Endothelial cell of umbilical vein (primary cell): ENCODE measurements around the gene PPP1CB. TPM values are rescaled to one million over a fixed set of nuclear protein-coding genes. Genes with fewer than 3 reads are reported as not detected.

ENCODE experiments used
- BruUV-seq: library from RNA; stranded (reverse); fragments of 400-500 nt; replicated peaks from 2 replicates; lab custom pipeline; 2021; lab: Mats Ljungman, UMichigan
- CTCF ChIA-PET: fragments of 300-600, 350-600 bp; sonication (Branson Sonifier 250); formaldehyde crosslinking; loops from one replicate; lab custom pipeline; 2021; ENCODE audit warnings: antibody characterized with exemption, inconsistent platforms; lab: Charles Lee
- POLR2A ChIA-PET: fragments of 300-600, 350-600 bp; sonication (Branson Sonifier 250); formaldehyde crosslinking; loops from one replicate; lab custom pipeline; 2021; ENCODE audit warnings: antibody characterized with exemption, inconsistent platforms; lab: Charles Lee
- DNase-seq: peaks from one replicate; pipeline ENCODE4 v3.0.0-alpha.2; 2011; ENCODE audit warnings: low read depth, low spot score
- FAIRE-seq: peaks from 2 replicates; lab custom pipeline; 2011; peaks lifted over from hg19 to GRCh38; lab: Jason Lieb, UNC
- H2AFZ ChIP-seq: 2 replicates; pipeline ENCODE4 v1.6.0; 2012; ENCODE audit warnings: low read depth, low read length, control low read depth, inconsistent platforms
- H3K27ac ChIP-seq: 2 replicates; pipeline ENCODE4 v1.5.1; 2011; ENCODE audit warnings: low read depth, mild to moderate bottlenecking, control low read depth, low read length, moderate library complexity; ENCODE audit not compliant: insufficient read depth
- H3K27me3 ChIP-seq, 2 experiments: 2 replicates each; pipeline versions ENCODE4 v1.6.0 to v1.6.1; 2011; ENCODE audit warnings: low read length in 2 of 2, mixed read lengths in 1 of 2; ENCODE audit not compliant: control insufficient read depth in 2 of 2, insufficient read depth in 2 of 2
- H3K36me3 ChIP-seq, 2 experiments: 2 replicates in 1 of 2; 3 replicates in 1 of 2; pipeline ENCODE4 v1.5.1; 2011; ENCODE audit warnings: low read length in 2 of 2, mild to moderate bottlenecking in 1 of 2, moderate library complexity in 1 of 2; ENCODE audit not compliant: control insufficient read depth in 2 of 2, insufficient read depth in 2 of 2; ENCODE audit errors: extremely low read depth in 1 of 2
- H3K4me1 ChIP-seq: 3 replicates; pipeline ENCODE4 v1.5.1; 2011; ENCODE audit warnings: mild to moderate bottlenecking, low read length; ENCODE audit not compliant: control insufficient read depth, insufficient read depth; ENCODE audit errors: extremely low read depth
- H3K4me2 ChIP-seq: 2 replicates; pipeline ENCODE4 v1.6.1; 2011; ENCODE audit warnings: low read length, control low read depth, mixed read lengths; ENCODE audit not compliant: insufficient read depth
- H3K4me3 ChIP-seq, 3 experiments: fragments of 200-600 bp in 1 of 3; sonication (generic), shearing (Covaris generic) in 1 of 3; replicated peaks in 1 of 3; 2 replicates each; pipeline ENCODE4 v1.5.1; 2011 to 2016; ENCODE audit warnings: control low read depth in 3 of 3, low read length in 3 of 3, mild to moderate bottlenecking in 2 of 3, inconsistent platforms in 1 of 3, low read depth in 1 of 3, moderate library complexity in 1 of 3; ENCODE audit not compliant: insufficient read depth in 1 of 3
- H3K79me2 ChIP-seq: 2 replicates; pipeline ENCODE4 v1.6.0; 2012; ENCODE audit warnings: low read length, inconsistent platforms; ENCODE audit not compliant: control insufficient read depth, insufficient read depth
- H3K9ac ChIP-seq: replicated peaks from 2 replicates; pipeline ENCODE3; 2011; ENCODE audit warnings: low read length, control low read depth; ENCODE audit not compliant: insufficient read depth; ENCODE audit errors: extremely low read depth
- H3K9me1 ChIP-seq: replicated peaks from 3 replicates; pipeline ENCODE4 v1.6.0; 2011; ENCODE audit warnings: mild to moderate bottlenecking, low read length; ENCODE audit not compliant: control insufficient read depth, insufficient read depth; ENCODE audit errors: extremely low read depth
- H3K9me3 ChIP-seq: replicated peaks from 2 replicates; pipeline ENCODE4 v1.5.1; 2012; ENCODE audit warnings: low read length, inconsistent platforms; ENCODE audit not compliant: control insufficient read depth, insufficient read depth
- H4K20me1 ChIP-seq: replicated peaks from 2 replicates; pipeline ENCODE3; 2011; ENCODE audit warnings: mild to moderate bottlenecking, low read length; ENCODE audit not compliant: control insufficient read depth, insufficient read depth; ENCODE audit errors: extremely low read depth
- EZH2 ChIP-seq: IDR thresholded peaks from 2 replicates; pipeline ENCODE4 v1.6.1; 2012; ENCODE audit warnings: borderline replicate concordance, low read depth, mild to moderate bottlenecking, moderate library complexity, low read length, inconsistent platforms; ENCODE audit not compliant: severe bottlenecking
- FOS ChIP-seq: IDR thresholded peaks from 2 replicates; pipeline ENCODE4 v1.6.1; 2011; ENCODE audit warnings: mild to moderate bottlenecking, low read length, moderate library complexity, borderline replicate concordance; ENCODE audit not compliant: insufficient read depth
- GATA2 ChIP-seq: IDR thresholded peaks from 2 replicates; pipeline ENCODE4 v1.7.0; 2011; ENCODE audit warnings: low read depth, mild to moderate bottlenecking, moderate library complexity, mixed read lengths, low read length; ENCODE audit not compliant: insufficient read length, insufficient read depth
- JUN ChIP-seq: IDR thresholded peaks from 2 replicates; pipeline ENCODE4 v1.6.1; 2011; ENCODE audit warnings: borderline replicate concordance, low read depth; ENCODE audit not compliant: insufficient read length, insufficient read depth
- MYC ChIP-seq: IDR thresholded peaks from one replicate; pipeline ENCODE4 v1.6.1; 2011; ENCODE audit warnings: mild to moderate bottlenecking, low read depth, low read length
- POLR2A ChIP-seq: IDR thresholded peaks from 2 replicates; pipeline ENCODE4 v1.6.1; 2012; ENCODE audit warnings: low read depth, mild to moderate bottlenecking, control low read depth, low read length
- POLR2AphosphoS5 ChIP-seq: IDR thresholded peaks from 2 replicates; pipeline ENCODE4 v1.6.1; 2012; ENCODE audit warnings: low read depth, mild to moderate bottlenecking, control low read depth, low read length, moderate library complexity; ENCODE audit not compliant: insufficient read depth
- dilution Hi-C: fragments of 300-500 bp; cut with MboI; formaldehyde crosslinking; loops from one replicate; pipeline ENCODE4 v1.15.0; 2019; ENCODE audit warnings: low sequenced_read_pairs; ENCODE audit not compliant: extremely low pct_ligation_motif_present
- intact Hi-C: fragments of 100-400 bp; cut with micrococcal nuclease; formaldehyde crosslinking; loops from one replicate; pipeline ENCODE4 v1.10.0; 2022
- polyA plus RNA-seq, 4 experiments: library from polyadenylated mRNA; depleted of rRNA in 3 of 4; stranded (reverse) in 3 of 4; unstranded in 1 of 4; fragments of >200 nt; gene quantifications; 2 replicates each; pipeline versions ENCODE4 v1.2.1 to v1.2.3, GENCODE V29; 2011 to 2012; ENCODE audit warnings: missing spikeins in 1 of 4
- total RNA-seq: library from RNA; stranded (reverse); gene quantifications from 2 replicates; pipeline ENCODE4 v1.2.3, GENCODE V29; 2021
- TF ChIP-seq, protein P1 (sequence below), 2 donors: IDR thresholded peaks; 1 replicate in 1 of 2; 2 replicates in 1 of 2; pipeline ENCODE4 v1.5.1; 2011; ENCODE audit warnings: low read length in 2 of 2, mild to moderate bottlenecking in 2 of 2, moderate library complexity in 2 of 2, control low read depth in 1 of 2, inconsistent platforms in 1 of 2, low read depth in 1 of 2; ENCODE audit not compliant: insufficient read depth in 1 of 2; ENCODE audit errors: extremely low read depth in 1 of 2
- TF ChIP-seq, protein P2 (sequence below): IDR thresholded peaks from 2 replicates; pipeline ENCODE4 v1.6.1; 2011; ENCODE audit not compliant: insufficient read depth, insufficient read length

PPP1CB gene
- total and polyA plus RNA-seq, 2 donors (not counting 3 experiments of a cell fraction or from before 2014, with no cell fraction given), result 29.8 to 163 TPM

DNA sequence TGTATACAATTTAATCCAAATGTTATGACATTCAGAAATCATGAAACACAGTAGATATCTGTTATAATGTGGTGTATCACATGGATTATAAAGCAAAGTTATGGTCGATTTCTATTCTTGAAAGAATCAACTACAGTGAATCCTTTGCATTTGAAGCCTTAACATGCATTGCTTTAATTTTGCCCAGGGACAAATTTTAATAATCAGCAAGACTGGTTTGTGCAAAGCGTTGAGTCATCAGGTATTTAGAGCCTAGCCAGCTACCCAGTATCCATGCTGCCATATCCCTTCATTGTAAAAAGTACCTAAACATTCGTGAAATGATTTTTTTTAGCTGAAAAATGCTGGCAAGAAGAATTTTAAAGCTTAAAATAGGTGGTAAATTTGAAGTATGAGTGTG is 50.1 kb downstream of the PPP1CB start:
- Histone ChIP-seq H3K9me3 (no peaks in the 10 kb centered on the region), H2AFZ (no peak overlapping the region), H3K4me1 (no peaks in the 10 kb centered on the region), H4K20me1 (peaks cover 4% of the 10 kb centered on the region), H3K9me1 (no peaks in the 10 kb centered on the region), H3K4me3 (no peak overlapping the region), H3K79me2 (peaks cover 12% of the 10 kb centered on the region), H3K36me3 (peaks cover 2 to 8% of the 10 kb centered on the region in 2 experiments), H3K4me2 (no peak overlapping the region), H3K27me3 (no peaks in the 10 kb centered on the region), H3K27ac (no peak overlapping the region), H3K9ac (no peak overlapping the region)
- FAIRE-seq (no peak), DNase-seq (no peak)
- ChIA-PET POLR2A (no interaction called here), CTCF (interaction anchor here (0.5 to 2.2 kb wide), 4 partner anchors 19 to 235 kb away, joined by 3 to 12 read pairs (median 4); no protein-coding TSS in a partner anchor)
- no peak for TF ChIP-seq POLR2AphosphoS5
- intact Hi-C loops (no loop called here), dilution Hi-C loops (no loop called here)
- BruUV-seq, result no TSS peak

DNA sequence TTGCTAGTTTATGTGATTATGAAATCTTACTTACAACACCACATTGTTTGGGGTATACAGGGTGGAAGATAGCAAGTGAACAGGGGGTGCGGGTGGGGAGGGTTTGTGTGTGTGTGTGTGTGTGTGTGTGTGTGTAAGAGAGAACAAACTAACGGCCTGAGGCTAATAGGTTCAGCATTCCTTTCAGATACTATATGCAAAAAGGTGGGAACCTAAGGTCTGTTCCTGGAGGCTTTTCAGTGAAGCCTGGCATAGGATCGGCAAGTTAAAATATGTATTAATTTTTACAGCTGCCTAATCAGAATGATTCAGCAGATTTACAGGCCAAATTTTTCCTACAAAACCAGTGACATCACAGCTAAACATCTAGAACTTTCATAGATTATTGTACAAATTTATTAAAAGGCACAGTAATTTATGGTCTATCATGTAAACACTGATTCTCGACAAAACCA is 51.4 kb downstream of the PPP1CB start:
- ChIA-PET POLR2A (no interaction called here), CTCF (interaction anchor here (1.4 to 2.2 kb wide), 2 partner anchors 208 to 236 kb away, joined by 4 to 12 read pairs; no protein-coding TSS in a partner anchor)
- peaks cover 2 to 8% of the 10 kb centered on the region in 2 experiments for H3K36me3 ChIP-seq
- H3K4me2 ChIP-seq, result no peak overlapping the region
- intact Hi-C loops, result no loop called here
- H3K9ac ChIP-seq, result no peak overlapping the region
- DNase-seq (no peak), FAIRE-seq (no peak)
- dilution Hi-C loops, result no loop called here
- no peaks in the 10 kb centered on the region for H3K4me1 ChIP-seq
- peaks cover 6% of the 10 kb centered on the region for H3K79me2 ChIP-seq
- no peaks in the 10 kb centered on the region for H3K27me3 ChIP-seq
- no peak overlapping the region for H3K27ac ChIP-seq
- H3K9me1 ChIP-seq, result no peaks in the 10 kb centered on the region
- peaks cover 4% of the 10 kb centered on the region for H4K20me1 ChIP-seq
- H2AFZ ChIP-seq, result no peak overlapping the region
- TF ChIP-seq POLR2A (no peak), GATA2 (no peak), EZH2 (no peak), POLR2AphosphoS5 (no peak), JUN (no peak), FOS (no peak), MYC (no peak)
- TF ChIP-seq, protein P1, sequence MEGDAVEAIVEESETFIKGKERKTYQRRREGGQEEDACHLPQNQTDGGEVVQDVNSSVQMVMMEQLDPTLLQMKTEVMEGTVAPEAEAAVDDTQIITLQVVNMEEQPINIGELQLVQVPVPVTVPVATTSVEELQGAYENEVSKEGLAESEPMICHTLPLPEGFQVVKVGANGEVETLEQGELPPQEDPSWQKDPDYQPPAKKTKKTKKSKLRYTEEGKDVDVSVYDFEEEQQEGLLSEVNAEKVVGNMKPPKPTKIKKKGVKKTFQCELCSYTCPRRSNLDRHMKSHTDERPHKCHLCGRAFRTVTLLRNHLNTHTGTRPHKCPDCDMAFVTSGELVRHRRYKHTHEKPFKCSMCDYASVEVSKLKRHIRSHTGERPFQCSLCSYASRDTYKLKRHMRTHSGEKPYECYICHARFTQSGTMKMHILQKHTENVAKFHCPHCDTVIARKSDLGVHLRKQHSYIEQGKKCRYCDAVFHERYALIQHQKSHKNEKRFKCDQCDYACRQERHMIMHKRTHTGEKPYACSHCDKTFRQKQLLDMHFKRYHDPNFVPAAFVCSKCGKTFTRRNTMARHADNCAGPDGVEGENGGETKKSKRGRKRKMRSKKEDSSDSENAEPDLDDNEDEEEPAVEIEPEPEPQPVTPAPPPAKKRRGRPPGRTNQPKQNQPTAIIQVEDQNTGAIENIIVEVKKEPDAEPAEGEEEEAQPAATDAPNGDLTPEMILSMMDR (IDR thresholded peaks at IDR 0.05; ENCODE audit: extremely low read depth in 1 of 2, insufficient read depth in 1 of 2, low read depth in 1 of 2, low read length in 2 of 2), result no peak
- TF ChIP-seq, protein P2, sequence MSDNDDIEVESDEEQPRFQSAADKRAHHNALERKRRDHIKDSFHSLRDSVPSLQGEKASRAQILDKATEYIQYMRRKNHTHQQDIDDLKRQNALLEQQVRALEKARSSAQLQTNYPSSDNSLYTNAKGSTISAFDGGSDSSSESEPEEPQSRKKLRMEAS, result no peak
- no TSS peak for BruUV-seq
- H3K9me3 ChIP-seq, result no peaks in the 10 kb centered on the region
- no peak overlapping the region for H3K4me3 ChIP-seq
